ACHN (cell line): Measurements from ENCODE around the gene VPS13C.

Experiments
- DNase-seq: peaks from one replicate; pipeline ENCODE4 v3.0.0-alpha.2; 2015
- in situ Hi-C: cut with HindIII; loops from 2 replicates; pipeline ENCODE4 v1.10.0; 2017; ENCODE audit warnings: low sequenced_read_pairs, low pct_ligation_motif_present, low pct_unique_long_range_greater_than_20kb

VPS13C gene

GRCh38 chr15:62083194-62084154, 23.2 kb upstream of the VPS13C start:
- in situ Hi-C loops, result no loop called here
- DNase-seq, result no peak

GRCh38 chr15:62079594-62079993, 19.3 kb upstream of the VPS13C start:
- in situ Hi-C loops, result no loop called here
- DNase-seq, result no peak

- in situ Hi-C loops, result no loop called here
Measured at GRCh38 chr15:62075595-62076277, 15.5 kb upstream of the VPS13C start.

GRCh38 chr15:62071711-62072308, 11.6 kb upstream of the VPS13C start:
- in situ Hi-C loops, result no loop called here
- DNase-seq, result peak; percentile 52

More at GRCh38 chr15:62075595-62076277, 15.5 kb upstream of the VPS13C start:
- no peak for DNase-seq

GRCh38 chr15:62069551-62069950, 9.3 kb upstream of the VPS13C start:
- DNase-seq, result no peak
- in situ Hi-C loops, result no loop called here

GRCh38 chr15:62068810-62069167, 8.5 kb upstream of the VPS13C start:
- in situ Hi-C loops, result no loop called here

DNA sequence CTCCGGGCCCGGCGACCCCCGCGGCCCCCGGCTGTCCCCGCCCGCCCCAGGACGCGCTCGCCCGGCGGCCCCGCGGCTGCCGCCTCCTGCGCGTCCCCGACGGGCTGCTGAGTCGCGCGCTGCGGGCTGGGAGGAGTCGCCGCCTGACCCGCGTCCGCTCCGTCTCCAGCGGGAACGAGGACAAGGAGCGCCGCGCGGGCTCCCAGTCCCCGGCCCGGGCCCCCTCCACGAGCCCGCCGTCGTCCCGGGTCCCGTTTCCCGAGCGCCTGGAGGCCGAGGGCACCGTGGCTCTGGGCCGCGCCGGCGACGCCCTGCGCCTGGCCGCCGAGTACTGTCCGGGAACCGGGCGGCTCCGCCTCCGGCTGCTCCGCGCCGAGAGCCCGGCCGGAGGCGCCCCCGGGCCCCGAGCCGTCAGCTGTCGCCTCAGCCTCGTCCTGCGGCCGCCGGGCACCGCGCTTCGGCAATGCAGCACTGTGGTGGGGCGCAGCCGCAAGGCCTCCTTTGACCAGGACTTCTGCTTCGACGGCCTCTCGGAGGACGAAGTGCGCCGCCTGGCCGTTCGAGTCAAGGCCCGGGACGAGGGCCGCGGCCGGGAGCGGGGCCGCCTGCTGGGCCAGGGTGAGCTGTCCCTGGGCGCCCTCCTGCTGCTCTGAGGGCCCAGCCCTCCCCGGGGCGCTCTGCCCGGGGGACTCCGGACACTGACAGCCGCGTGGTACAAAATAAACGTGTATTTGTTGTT, 8.0 kb upstream of the VPS13C start:
- DNase-seq, result peak; percentile 51
- in situ Hi-C loops, result no loop called here

More at GRCh38 chr15:62068810-62069167, 8.5 kb upstream of the VPS13C start:
- DNase-seq, result no peak

DNA sequence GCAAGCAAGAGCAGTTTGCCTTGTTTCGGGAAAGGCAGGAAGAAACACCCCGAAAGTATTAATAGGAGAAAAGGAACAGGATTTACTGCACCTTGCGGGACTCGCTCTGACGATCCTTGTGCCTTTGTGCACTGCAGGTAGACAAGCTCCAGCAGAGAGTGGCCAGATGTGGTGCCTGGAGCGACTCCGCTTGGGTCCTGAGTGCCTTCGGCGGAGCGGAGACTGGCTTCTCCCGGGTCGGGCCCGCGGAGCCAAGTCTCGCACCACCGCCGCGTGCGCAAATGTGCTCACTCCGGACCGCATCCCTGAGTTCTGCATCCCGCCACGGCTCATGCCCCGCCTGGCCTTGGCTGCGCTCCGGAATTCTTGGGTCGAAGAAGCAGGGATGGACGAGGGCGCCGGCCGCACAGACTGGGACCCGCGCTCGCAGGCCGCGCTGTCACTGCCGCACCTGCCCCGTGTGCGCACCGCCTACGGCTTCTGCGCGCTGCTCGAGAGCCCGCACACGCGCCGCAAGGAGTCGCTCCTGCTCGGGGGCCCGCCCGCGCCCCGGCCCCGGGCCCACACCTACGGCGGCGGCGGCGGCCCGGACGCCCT, 7.3 kb upstream of the VPS13C start:
- DNase-seq, result peak; percentile 26
- in situ Hi-C loops, result no loop called here

DNA sequence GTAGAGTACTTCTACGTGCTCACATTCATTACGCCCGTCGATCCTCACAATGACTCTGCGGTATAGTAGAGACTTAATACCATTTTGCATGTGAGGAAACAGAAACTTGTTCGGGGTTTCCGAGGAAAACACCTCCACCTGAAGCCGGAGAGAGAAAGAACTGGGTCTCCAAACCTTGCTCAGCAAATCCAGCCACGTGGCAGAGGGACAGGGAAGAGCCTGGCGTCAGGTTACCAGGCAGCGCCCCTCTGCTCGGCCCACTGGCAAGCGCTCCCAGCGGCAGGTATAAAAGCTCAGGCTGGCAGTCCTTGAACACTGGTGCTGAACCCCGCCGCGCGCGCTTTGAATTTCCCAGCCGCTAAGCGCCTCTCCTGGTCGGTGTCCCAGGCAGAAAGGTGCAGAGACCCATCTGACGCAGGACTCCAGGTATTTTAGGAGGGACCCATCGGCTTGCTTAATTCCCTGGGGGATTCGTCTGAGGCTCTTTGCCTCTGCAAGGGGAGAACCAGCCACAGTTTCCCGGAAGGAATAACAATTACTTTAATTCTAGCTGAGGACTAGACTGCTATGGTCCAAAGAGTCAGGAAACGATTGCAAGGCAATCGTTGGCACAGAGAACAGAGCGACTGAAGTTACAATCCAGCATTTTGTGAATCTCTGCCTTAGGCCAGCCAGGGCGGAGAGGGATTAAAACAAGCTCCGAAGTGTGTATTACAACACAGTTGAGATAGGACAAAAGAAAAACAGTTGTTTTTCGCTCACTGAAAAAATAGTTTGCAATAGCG, 6.6 kb upstream of the VPS13C start, which contains the start of gene C2CD4A:
Gene C2CD4A, plus strand, starts transcription at position 315 of the 785 bp plus-strand sequence. CDS start 637 bp downstream, outside the sequence.
- DNase-seq, result peak; percentile 76
- in situ Hi-C loops, result no loop called here

DNA sequence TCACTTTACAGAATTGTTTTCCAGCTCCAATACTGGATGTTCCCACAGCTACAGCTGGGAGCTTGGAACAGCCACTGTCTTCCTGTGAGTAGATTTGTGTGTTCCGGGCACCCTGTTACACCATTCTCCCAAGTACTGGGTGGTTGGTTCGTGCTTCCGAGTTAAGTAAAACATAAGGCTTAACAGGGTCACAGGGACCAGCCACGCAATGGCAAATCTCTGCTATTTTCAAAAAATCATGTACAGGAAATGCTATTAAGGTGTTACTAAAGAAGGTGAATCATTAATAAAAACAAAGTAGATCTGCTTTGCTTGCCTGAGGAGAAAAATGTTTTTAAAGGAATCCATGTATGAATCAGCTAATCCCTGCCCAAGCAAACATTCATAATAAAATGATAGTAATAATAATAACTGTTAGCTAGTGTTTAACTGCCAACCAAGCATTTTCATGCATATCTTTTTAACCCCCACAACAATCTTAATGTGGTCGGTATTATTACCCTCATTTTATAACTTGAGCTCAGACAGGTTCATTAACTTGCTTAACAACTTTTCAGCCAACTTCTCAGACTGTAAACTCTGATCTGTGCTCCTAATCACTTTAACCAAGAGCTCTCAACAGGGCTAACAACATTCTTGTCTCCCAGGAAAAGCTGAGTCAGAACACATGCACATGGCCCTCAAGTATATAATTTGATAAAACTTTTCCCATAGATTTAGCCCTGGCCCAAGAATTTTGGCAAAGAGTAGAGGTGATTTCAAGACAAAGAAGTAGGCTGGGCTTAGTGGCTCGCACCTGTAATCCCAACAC, 3.8 kb upstream of the VPS13C start:
- in situ Hi-C loops, result no loop called here

DNA sequence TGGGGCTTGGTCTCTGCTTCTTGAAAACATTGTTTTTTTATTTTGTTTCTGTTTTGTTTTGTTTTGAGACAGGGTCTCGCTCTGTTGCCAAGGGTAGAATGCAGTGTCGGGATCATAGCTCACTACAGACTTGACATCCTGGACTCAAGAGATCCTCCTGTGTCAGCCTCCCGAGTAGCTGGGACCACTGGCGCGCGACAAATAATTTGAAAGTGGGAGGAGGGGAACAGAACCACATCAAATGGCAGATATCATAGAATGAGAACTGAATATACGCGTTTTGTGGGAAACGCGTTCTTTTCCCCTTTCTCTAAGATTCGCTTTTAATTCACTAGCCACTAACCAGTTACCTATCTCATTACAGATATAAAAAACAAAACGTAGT, 641 bp upstream of the VPS13C start:
- DNase-seq, result peak; percentile 7
- in situ Hi-C loops, result no loop called here

More for the DNA sequence above, 3.8 kb upstream of the VPS13C start:
- no peak for DNase-seq

GRCh38 chr15:62059816-62060112, 483 bp downstream of the VPS13C start:
- in situ Hi-C loops, result no loop called here
- peak; percentile 69 for DNase-seq

GRCh38 chr15:62059108-62059815, 985 bp downstream of the VPS13C start:
- peak; percentile 7 for DNase-seq

GRCh38 chr15:62058327-62059028, 1.8 kb downstream of the VPS13C start:
- in situ Hi-C loops, result no loop called here
- DNase-seq, result no peak

More at GRCh38 chr15:62059108-62059815, 985 bp downstream of the VPS13C start:
- in situ Hi-C loops, result no loop called here

GRCh38 chr15:62057341-62057980, 2.8 kb downstream of the VPS13C start:
- DNase-seq, result no peak
- in situ Hi-C loops, result no loop called here
